Hepatocyte (in vitro differentiated cells): ENCODE results near the gene PEMT.

Experiments used
- EZH2phosphoT487 ChIP-seq: fragments of 200-600 bp; sonication (generic); IDR thresholded peaks from one replicate; pipeline ENCODE4 v1.6.1; 2018; ENCODE audit warnings: antibody characterized with exemption, mild to moderate bottlenecking, low read depth, moderate library complexity; ENCODE audit not compliant: unreplicated experiment, severe bottlenecking
- TF ChIP-seq, protein P1 (sequence below): fragments of 200-600 bp; sonication (generic); IDR thresholded peaks from 2 replicates; pipeline ENCODE4 v1.5.1; 2016; ENCODE audit warnings: antibody characterized with exemption, mild to moderate bottlenecking; ENCODE audit not compliant: poor library complexity

DNA sequence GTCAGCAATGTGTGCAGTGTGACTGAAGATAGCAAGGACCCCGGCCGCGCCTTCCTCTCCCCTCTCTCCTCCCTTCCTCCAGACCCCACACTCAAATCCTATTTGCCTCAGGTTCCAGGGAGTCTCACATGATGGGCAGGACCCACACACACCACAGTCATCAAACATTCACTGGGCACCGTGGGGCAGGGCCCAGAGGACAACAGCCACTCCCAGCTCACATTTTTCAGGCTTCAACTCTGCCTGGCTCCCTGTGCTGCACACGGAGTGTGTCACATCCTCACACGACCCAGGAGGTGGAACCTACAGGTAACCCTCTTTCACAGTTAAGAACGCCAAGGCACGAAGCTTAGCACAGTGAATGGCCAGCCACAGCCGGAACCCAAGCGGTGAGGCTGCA, 30.5 kb downstream of the PEMT start:
- TF ChIP-seq, protein P1, sequence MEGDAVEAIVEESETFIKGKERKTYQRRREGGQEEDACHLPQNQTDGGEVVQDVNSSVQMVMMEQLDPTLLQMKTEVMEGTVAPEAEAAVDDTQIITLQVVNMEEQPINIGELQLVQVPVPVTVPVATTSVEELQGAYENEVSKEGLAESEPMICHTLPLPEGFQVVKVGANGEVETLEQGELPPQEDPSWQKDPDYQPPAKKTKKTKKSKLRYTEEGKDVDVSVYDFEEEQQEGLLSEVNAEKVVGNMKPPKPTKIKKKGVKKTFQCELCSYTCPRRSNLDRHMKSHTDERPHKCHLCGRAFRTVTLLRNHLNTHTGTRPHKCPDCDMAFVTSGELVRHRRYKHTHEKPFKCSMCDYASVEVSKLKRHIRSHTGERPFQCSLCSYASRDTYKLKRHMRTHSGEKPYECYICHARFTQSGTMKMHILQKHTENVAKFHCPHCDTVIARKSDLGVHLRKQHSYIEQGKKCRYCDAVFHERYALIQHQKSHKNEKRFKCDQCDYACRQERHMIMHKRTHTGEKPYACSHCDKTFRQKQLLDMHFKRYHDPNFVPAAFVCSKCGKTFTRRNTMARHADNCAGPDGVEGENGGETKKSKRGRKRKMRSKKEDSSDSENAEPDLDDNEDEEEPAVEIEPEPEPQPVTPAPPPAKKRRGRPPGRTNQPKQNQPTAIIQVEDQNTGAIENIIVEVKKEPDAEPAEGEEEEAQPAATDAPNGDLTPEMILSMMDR: no peak
- no peak for TF ChIP-seq EZH2phosphoT487
